Measurements from ENCODE around the gene DDX59. TPM values are rescaled to one million over a fixed set of nuclear protein-coding genes. Genes with fewer than 3 reads are reported as not detected.
A peak's percentile ranks its signal among the peaks of the same experiment; 100 is the strongest.

The DDX59 gene
- polyA plus RNA-seq, 1 of the 3 experiments (the other 2 are of a cell fraction), result 8.9 TPM

DNA sequence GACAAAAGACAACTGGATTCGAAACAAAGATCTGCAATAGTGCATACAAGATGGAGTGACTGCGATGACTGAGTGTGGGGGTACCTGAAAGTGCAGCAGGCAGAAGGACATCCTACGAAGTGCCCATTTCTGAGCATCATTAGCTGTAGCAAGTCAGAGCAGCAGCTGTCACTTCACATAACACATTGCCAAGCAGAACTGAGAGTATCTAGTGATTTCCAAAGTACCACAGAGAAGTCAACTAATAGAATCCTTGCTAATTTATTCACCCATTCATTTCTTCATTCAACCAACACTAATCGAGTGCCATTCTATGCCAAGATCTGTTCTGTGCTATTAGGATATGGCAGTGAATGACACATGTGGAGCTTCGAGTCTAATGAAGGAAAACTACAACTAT, 37.4 kb upstream of the DDX59 start:
- H3F3A ChIP-seq (replicated peaks; ENCODE audit: insufficient read depth), result peaks cover 8% of the 10 kb centered on the region
- H3K4me3 ChIP-seq (ENCODE audit: low read depth in 2 of 2, low read length in 1 of 2), result no peak overlapping the region
- TF ChIP-seq NFIC (IDR thresholded peaks at IDR 0.05; ENCODE audit: borderline replicate concordance), result no peak
- TF ChIP-seq POLR2AphosphoS5 (IDR thresholded peaks at IDR 0.05; ENCODE audit: low read depth, low read length), result no peak
- TF ChIP-seq, protein P1, sequence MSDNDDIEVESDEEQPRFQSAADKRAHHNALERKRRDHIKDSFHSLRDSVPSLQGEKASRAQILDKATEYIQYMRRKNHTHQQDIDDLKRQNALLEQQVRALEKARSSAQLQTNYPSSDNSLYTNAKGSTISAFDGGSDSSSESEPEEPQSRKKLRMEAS (IDR thresholded peaks at IDR 0.05; ENCODE audit: low read depth), result no peak
- TF ChIP-seq JUND (IDR thresholded peaks at IDR 0.05), result no peak
- TF ChIP-seq RAD21 (IDR thresholded peaks at IDR 0.05; ENCODE audit: low read length), result no peak
- no peak for TF ChIP-seq FOSL2 (IDR thresholded peaks at IDR 0.05; ENCODE audit: borderline replicate concordance, low read depth)
- no peak for TF ChIP-seq CHD2 (IDR thresholded peaks at IDR 0.05; ENCODE audit: low read length, partially characterized antibody)
- no peak for TF ChIP-seq SIN3A (IDR thresholded peaks at IDR 0.05; ENCODE audit: borderline replicate concordance, low read depth, low read length)
- TF ChIP-seq YY1 (IDR thresholded peaks at IDR 0.05; ENCODE audit: low read depth), result no peak
- no peak for TF ChIP-seq FOXM1 (IDR thresholded peaks at IDR 0.05; ENCODE audit: low read depth)
- TF ChIP-seq GATA2 (CRISPR knock-in tag; IDR thresholded peaks at IDR 0.05), result no peak
- TF ChIP-seq, protein P2, sequence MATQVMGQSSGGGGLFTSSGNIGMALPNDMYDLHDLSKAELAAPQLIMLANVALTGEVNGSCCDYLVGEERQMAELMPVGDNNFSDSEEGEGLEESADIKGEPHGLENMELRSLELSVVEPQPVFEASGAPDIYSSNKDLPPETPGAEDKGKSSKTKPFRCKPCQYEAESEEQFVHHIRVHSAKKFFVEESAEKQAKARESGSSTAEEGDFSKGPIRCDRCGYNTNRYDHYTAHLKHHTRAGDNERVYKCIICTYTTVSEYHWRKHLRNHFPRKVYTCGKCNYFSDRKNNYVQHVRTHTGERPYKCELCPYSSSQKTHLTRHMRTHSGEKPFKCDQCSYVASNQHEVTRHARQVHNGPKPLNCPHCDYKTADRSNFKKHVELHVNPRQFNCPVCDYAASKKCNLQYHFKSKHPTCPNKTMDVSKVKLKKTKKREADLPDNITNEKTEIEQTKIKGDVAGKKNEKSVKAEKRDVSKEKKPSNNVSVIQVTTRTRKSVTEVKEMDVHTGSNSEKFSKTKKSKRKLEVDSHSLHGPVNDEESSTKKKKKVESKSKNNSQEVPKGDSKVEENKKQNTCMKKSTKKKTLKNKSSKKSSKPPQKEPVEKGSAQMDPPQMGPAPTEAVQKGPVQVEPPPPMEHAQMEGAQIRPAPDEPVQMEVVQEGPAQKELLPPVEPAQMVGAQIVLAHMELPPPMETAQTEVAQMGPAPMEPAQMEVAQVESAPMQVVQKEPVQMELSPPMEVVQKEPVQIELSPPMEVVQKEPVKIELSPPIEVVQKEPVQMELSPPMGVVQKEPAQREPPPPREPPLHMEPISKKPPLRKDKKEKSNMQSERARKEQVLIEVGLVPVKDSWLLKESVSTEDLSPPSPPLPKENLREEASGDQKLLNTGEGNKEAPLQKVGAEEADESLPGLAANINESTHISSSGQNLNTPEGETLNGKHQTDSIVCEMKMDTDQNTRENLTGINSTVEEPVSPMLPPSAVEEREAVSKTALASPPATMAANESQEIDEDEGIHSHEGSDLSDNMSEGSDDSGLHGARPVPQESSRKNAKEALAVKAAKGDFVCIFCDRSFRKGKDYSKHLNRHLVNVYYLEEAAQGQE (IDR thresholded peaks at IDR 0.05; ENCODE audit: low read depth, low read length), result no peak
- TF ChIP-seq RXRA (IDR thresholded peaks at IDR 0.05; ENCODE audit: borderline replicate concordance, low read depth), result no peak
- TF ChIP-seq SMC3 (IDR thresholded peaks at IDR 0.05; ENCODE audit: low read depth, low read length), result no peak
- ChIA-PET CTCF (no interaction called here), POLR2A (interaction anchor here (0.7 kb wide), 1 partner anchor 28 kb away, joined by 3 read pairs; no protein-coding TSS in a partner anchor)
- DNase-seq, result no peak
- H3K79me2 ChIP-seq (ENCODE audit: insufficient read depth), result no peaks in the 10 kb centered on the region
- H2AFZ ChIP-seq (ENCODE audit: low read depth), result no peak overlapping the region
- H3K36me3 ChIP-seq (replicated peaks in 1 of 2; ENCODE audit: control insufficient read depth in 1 of 2, insufficient read depth in 2 of 2, low read length in 1 of 2), result no peaks in the 10 kb centered on the region
- no peaks in the 10 kb centered on the region for H3K9me3 ChIP-seq
- H3K4me1 ChIP-seq (ENCODE audit: control insufficient read depth in 1 of 2, insufficient read depth in 2 of 2, low read depth in 1 of 2, low read length in 1 of 2), result peaks cover 2 to 7% of the 10 kb centered on the region in 2 experiments; a peak in 2 of 4 replicates
- H3K27me3 ChIP-seq (ENCODE audit: insufficient read depth), result no peaks in the 10 kb centered on the region
- H4K20me1 ChIP-seq (ENCODE audit: insufficient read depth), result no peaks in the 10 kb centered on the region
- 93% methylated on average over 5 of the region's 5 CpGs for WGBS (ENCODE audit: low lambda C conversion rate)
- no peaks in the 10 kb centered on the region for H3K9me2 ChIP-seq
- H3K4me2 ChIP-seq, result 0 out of 2 replicates have a peak overlapping the region, but pooled peaks have one; percentile 35
- H3K27ac ChIP-seq (ENCODE audit: low read depth in 2 of 2, low read length in 1 of 2), result peak overlapping the region in 1 of 2 experiments; percentile 61; a peak in 1 of 4 replicates
- H3K9ac ChIP-seq, result no peak overlapping the region
